Suprapubic skin (tissue), 4 donors: ENCODE measurements around the gene FBXO36.

Experiments
- POLR2A ChIP-seq, 2 donors: fragments of 450-650 bp; IDR thresholded peaks; one replicate each; pipeline ENCODE4 v1.6.1; 2017; ENCODE audit warnings: antibody characterized with exemption in 2 of 2, mild to moderate bottlenecking in 2 of 2, moderate library complexity in 2 of 2
- POLR2AphosphoS5 ChIP-seq, 3 donors: sonication (generic); formaldehyde crosslinking; IDR thresholded peaks; one replicate each; pipeline ENCODE4 v1.6.1; 2017; ENCODE audit warnings: antibody characterized with exemption in 3 of 3
- TF ChIP-seq, protein P1 (sequence below), 2 donors: fragments of 200-600 bp in 1 of 2; fragments of 450-650 bp in 1 of 2; sonication (generic) in 1 of 2; IDR thresholded peaks; one replicate each; pipeline ENCODE4 v1.5.1; 2016 to 2019; ENCODE audit warnings: antibody characterized with exemption in 2 of 2, mild to moderate bottlenecking in 1 of 2, moderate library complexity in 1 of 2

- TF ChIP-seq, protein P1, sequence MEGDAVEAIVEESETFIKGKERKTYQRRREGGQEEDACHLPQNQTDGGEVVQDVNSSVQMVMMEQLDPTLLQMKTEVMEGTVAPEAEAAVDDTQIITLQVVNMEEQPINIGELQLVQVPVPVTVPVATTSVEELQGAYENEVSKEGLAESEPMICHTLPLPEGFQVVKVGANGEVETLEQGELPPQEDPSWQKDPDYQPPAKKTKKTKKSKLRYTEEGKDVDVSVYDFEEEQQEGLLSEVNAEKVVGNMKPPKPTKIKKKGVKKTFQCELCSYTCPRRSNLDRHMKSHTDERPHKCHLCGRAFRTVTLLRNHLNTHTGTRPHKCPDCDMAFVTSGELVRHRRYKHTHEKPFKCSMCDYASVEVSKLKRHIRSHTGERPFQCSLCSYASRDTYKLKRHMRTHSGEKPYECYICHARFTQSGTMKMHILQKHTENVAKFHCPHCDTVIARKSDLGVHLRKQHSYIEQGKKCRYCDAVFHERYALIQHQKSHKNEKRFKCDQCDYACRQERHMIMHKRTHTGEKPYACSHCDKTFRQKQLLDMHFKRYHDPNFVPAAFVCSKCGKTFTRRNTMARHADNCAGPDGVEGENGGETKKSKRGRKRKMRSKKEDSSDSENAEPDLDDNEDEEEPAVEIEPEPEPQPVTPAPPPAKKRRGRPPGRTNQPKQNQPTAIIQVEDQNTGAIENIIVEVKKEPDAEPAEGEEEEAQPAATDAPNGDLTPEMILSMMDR (IDR thresholded peaks at IDR 0.05) = no peak
- TF ChIP-seq POLR2A (IDR thresholded peaks at IDR 0.05) = no peak
- no peak for TF ChIP-seq POLR2AphosphoS5 (IDR thresholded peaks at IDR 0.05)
Observed at GRCh38 chr2:229875549-229875948, 46.8 kb upstream of the FBXO36 start.
